Muscle layer of duodenum (tissue), 2 donors: ENCODE measurements around the gene DYNC1H1.
A peak's percentile ranks its signal among the peaks of the same experiment; 100 is the strongest.
"Not testable (repeated sequence)": the region's sequence is repeated elsewhere in the genome, so short reads cannot be mapped to it uniquely, and the experiment has no call there.

Experiments used
- H3K27ac ChIP-seq: one replicate; pipeline ENCODE4 v1.7.0; 2013; ENCODE audit warnings: mild to moderate bottlenecking, low read length
- H3K27me3 ChIP-seq: one replicate; pipeline ENCODE4 v1.7.0; 2013; ENCODE audit warnings: low read depth, mild to moderate bottlenecking, control low read depth, low read length
- H3K36me3 ChIP-seq, 2 donors: one replicate each; pipeline ENCODE4 v1.7.0; 2013; ENCODE audit warnings: low read length in 2 of 2, control low read depth in 1 of 2, mild to moderate bottlenecking in 1 of 2; ENCODE audit not compliant: insufficient read depth in 2 of 2, control insufficient read depth in 1 of 2
- H3K4me1 ChIP-seq, 2 donors: one replicate each; pipeline ENCODE4 v1.7.0; 2013; ENCODE audit warnings: low read length in 2 of 2, mild to moderate bottlenecking in 2 of 2, control low read depth in 1 of 2, moderate library complexity in 1 of 2; ENCODE audit not compliant: insufficient read depth in 2 of 2, control insufficient read depth in 1 of 2
- H3K4me3 ChIP-seq, 2 donors: one replicate each; pipeline ENCODE4 v1.7.0; 2013; ENCODE audit warnings: low read length in 2 of 2, low read depth in 1 of 2, mild to moderate bottlenecking in 1 of 2
- H3K9me3 ChIP-seq, 2 donors: one replicate each; pipeline ENCODE4 v1.7.0; 2013; ENCODE audit warnings: low read length in 2 of 2, control low read depth in 1 of 2, mild to moderate bottlenecking in 1 of 2; ENCODE audit not compliant: control insufficient read depth in 1 of 2
- donor health status: healthy.

The DYNC1H1 gene

GRCh38 chr14:102075155-102075554 lies 110.8 kb downstream of the DYNC1H1 start:
- Histone ChIP-seq H3K4me3 (no peak overlapping the region), H3K36me3 (peaks cover 8 to 13% of the 10 kb centered on the region in 2 donors), H3K4me1 (no peaks in the 10 kb centered on the region), H3K9me3 (no peaks in the 10 kb centered on the region), H3K27ac (no peak overlapping the region), H3K27me3 (no peaks in the 10 kb centered on the region)

GRCh38 chr14:102077382-102077709 lies 113.0 kb downstream of the DYNC1H1 start:
- H3K4me3 ChIP-seq: no peak overlapping the region
- H3K36me3 ChIP-seq: peaks cover 25 to 35% of the 10 kb centered on the region in 2 donors
- H3K9me3 ChIP-seq: no peaks in the 10 kb centered on the region
- no peak overlapping the region for H3K27ac ChIP-seq
- no peaks in the 10 kb centered on the region for H3K27me3 ChIP-seq
- H3K4me1 ChIP-seq: peaks cover 0 to 3% of the 10 kb centered on the region in 2 donors

GRCh38 chr14:102078361-102078791 lies 114.0 kb downstream of the DYNC1H1 start:
- peaks cover 35 to 46% of the 10 kb centered on the region in 2 donors for H3K36me3 ChIP-seq
- not testable (repeated sequence) for H3K27me3 ChIP-seq, H3K27ac ChIP-seq, H3K9me3 ChIP-seq, H3K4me1 ChIP-seq, H3K4me3 ChIP-seq

GRCh38 chr14:102078831-102079699 lies 114.7 kb downstream of the DYNC1H1 start:
- Histone ChIP-seq H3K9me3 (no peaks in the 10 kb centered on the region), H3K36me3 (peaks cover 42 to 52% of the 10 kb centered on the region in 2 donors), H3K27ac (no peak overlapping the region), H3K4me1 (peaks cover 0 to 7% of the 10 kb centered on the region in 2 donors), H3K27me3 (no peaks in the 10 kb centered on the region), H3K4me3 (no peak overlapping the region)

- Histone ChIP-seq H3K27ac (no peak overlapping the region), H3K27me3 (no peaks in the 10 kb centered on the region), H3K36me3 (peaks cover 47 to 58% of the 10 kb centered on the region in 2 donors)
These were observed 115.3 kb downstream of the DYNC1H1 start for GRCh38 chr14:102079700-102079979.

GRCh38 chr14:102080183-102081080 lies 116.1 kb downstream of the DYNC1H1 start:
- Histone ChIP-seq H3K4me1 (peaks cover 12 to 21% of the 10 kb centered on the region in 2 donors), H3K27me3 (no peaks in the 10 kb centered on the region), H3K36me3 (peaks cover 55 to 66% of the 10 kb centered on the region in 2 donors), H3K27ac (no peak overlapping the region), H3K9me3 (no peaks in the 10 kb centered on the region), H3K4me3 (no peak overlapping the region)

More at GRCh38 chr14:102079700-102079979, 115.3 kb downstream of the DYNC1H1 start:
- Histone ChIP-seq H3K4me1 (peaks cover 5 to 13% of the 10 kb centered on the region in 2 donors), H3K9me3 (no peaks in the 10 kb centered on the region), H3K4me3 (no peak overlapping the region)

GRCh38 chr14:102081231-102082080 lies 117.1 kb downstream of the DYNC1H1 start:
- Histone ChIP-seq H3K27ac (no peak overlapping the region), H3K4me3 (no peak overlapping the region), H3K9me3 (no peaks in the 10 kb centered on the region), H3K4me1 (peaks cover 14 to 24% of the 10 kb centered on the region in 2 donors), H3K27me3 (no peaks in the 10 kb centered on the region), H3K36me3 (peaks cover 57 to 69% of the 10 kb centered on the region in 2 donors)

GRCh38 chr14:102084522-102084921 lies 120.1 kb downstream of the DYNC1H1 start:
- Histone ChIP-seq H3K4me3 (peak overlapping the region in 1 of 2 donors; percentile 76), H3K36me3 (peaks cover 55 to 62% of the 10 kb centered on the region in 2 donors), H3K4me1 (peaks cover 16 to 24% of the 10 kb centered on the region in 2 donors)
- not testable (repeated sequence) for H3K27ac ChIP-seq, H3K27me3 ChIP-seq, H3K9me3 ChIP-seq

GRCh38 chr14:102084931-102085330 lies 120.6 kb downstream of the DYNC1H1 start:
- Histone ChIP-seq H3K9me3 (no peaks in the 10 kb centered on the region), H3K36me3 (peaks cover 51 to 58% of the 10 kb centered on the region in 2 donors), H3K4me3 (peak overlapping the region; percentile 76 to 87), H3K27me3 (no peaks in the 10 kb centered on the region), H3K27ac (peak overlapping the region; percentile 97), H3K4me1 (peaks cover 16 to 24% of the 10 kb centered on the region in 2 donors)

GRCh38 chr14:102085488-102085887 lies 121.1 kb downstream of the DYNC1H1 start:
- H3K9me3 ChIP-seq: no peaks in the 10 kb centered on the region
- H3K36me3 ChIP-seq: peaks cover 45 to 52% of the 10 kb centered on the region in 2 donors
- H3K4me3 ChIP-seq: peak overlapping the region; percentile 76 to 87
- H3K27me3 ChIP-seq: no peaks in the 10 kb centered on the region
- peaks cover 16 to 24% of the 10 kb centered on the region in 2 donors for H3K4me1 ChIP-seq
- H3K27ac ChIP-seq: peak overlapping the region; percentile 97
